H9 (cell line): ENCODE results near the gene HMOX1. TPM values are rescaled to one million over a fixed set of nuclear protein-coding genes. Genes with fewer than 3 reads are reported as not detected.

Experiments
- DNase-seq: peaks from one replicate; pipeline ENCODE4 v3.0.0-alpha.2; 2017
- H2AFZ ChIP-seq: one replicate; pipeline ENCODE4 v1.6.1; 2013; ENCODE audit warnings: mild to moderate bottlenecking, low read length, control low read depth, moderate library complexity
- H2AK5ac ChIP-seq: 2 replicates; pipeline ENCODE4 v1.6.1; 2013; ENCODE audit warnings: low read length, control low read depth, mixed read lengths; ENCODE audit not compliant: insufficient read length
- H2BK120ac ChIP-seq: one replicate; pipeline ENCODE4 v1.6.1; 2013; ENCODE audit warnings: low read depth, mild to moderate bottlenecking, low read length, control low read depth, inconsistent platforms; ENCODE audit not compliant: poor library complexity, severe bottlenecking
- H2BK12ac ChIP-seq: 2 replicates; pipeline ENCODE4 v1.6.1; 2013; ENCODE audit warnings: low read length, control low read depth, mixed read lengths, low read depth; ENCODE audit not compliant: insufficient read length
- H2BK15ac ChIP-seq: 2 replicates; pipeline ENCODE4 v1.6.1; 2013; ENCODE audit warnings: low read depth, low read length, control low read depth
- H2BK20ac ChIP-seq: one replicate; pipeline ENCODE4 v1.6.1; 2013; ENCODE audit warnings: low read depth, mild to moderate bottlenecking, low read length, control low read depth, inconsistent platforms; ENCODE audit not compliant: poor library complexity, severe bottlenecking
- H2BK5ac ChIP-seq: 2 replicates; pipeline ENCODE4 v1.6.1; 2013; ENCODE audit warnings: low read length, control low read depth, mixed read lengths; ENCODE audit not compliant: insufficient read length
- H3K14ac ChIP-seq: 2 replicates; pipeline ENCODE4 v1.6.1; 2013; ENCODE audit warnings: low read length, control low read depth; ENCODE audit not compliant: insufficient read depth
- H3K18ac ChIP-seq: 2 replicates; pipeline ENCODE4 v1.6.1; 2013; ENCODE audit warnings: low read depth, mild to moderate bottlenecking, mixed read lengths, low read length, control low read depth; ENCODE audit not compliant: insufficient read length
- H3K23ac ChIP-seq: 2 replicates; pipeline ENCODE4 v1.6.1; 2013; ENCODE audit warnings: low read length, control low read depth, mixed read lengths, low read depth; ENCODE audit not compliant: insufficient read length
- H3K23me2 ChIP-seq: 2 replicates; pipeline ENCODE4 v1.6.1; 2013; ENCODE audit warnings: low read depth, mild to moderate bottlenecking, mixed read lengths, low read length, control low read depth; ENCODE audit not compliant: insufficient read length, poor library complexity, severe bottlenecking
- H3K27ac ChIP-seq: 2 replicates; pipeline ENCODE4 v1.5.1; 2013; ENCODE audit warnings: low read length, control low read depth, mixed read lengths, low read depth; ENCODE audit not compliant: insufficient read length
- H3K27me3 ChIP-seq: 2 replicates; pipeline ENCODE4 v1.6.1; 2013; ENCODE audit warnings: low read length, control low read depth, inconsistent platforms; ENCODE audit not compliant: insufficient read depth
- H3K4ac ChIP-seq: 2 replicates; pipeline ENCODE4 v1.6.1; 2013; ENCODE audit warnings: low read depth, mild to moderate bottlenecking, control low read depth, inconsistent platforms, low read length, moderate library complexity
- H3K4me1 ChIP-seq: 2 replicates; pipeline ENCODE4 v1.6.1; 2013; ENCODE audit warnings: low read length, control low read depth, inconsistent platforms; ENCODE audit not compliant: insufficient read depth
- H3K4me2 ChIP-seq: 2 replicates; pipeline ENCODE4 v1.6.1; 2013; ENCODE audit warnings: low read length, control low read depth, mixed read lengths; ENCODE audit not compliant: insufficient read length, insufficient read depth
- H3K56ac ChIP-seq: 2 replicates; pipeline ENCODE4 v1.6.1; 2013; ENCODE audit warnings: low read depth, mild to moderate bottlenecking, mixed read lengths, low read length, control low read depth; ENCODE audit not compliant: insufficient read length
- H3K79me1 ChIP-seq: 2 replicates; pipeline ENCODE4 v1.6.1; 2013; ENCODE audit warnings: low read depth, mild to moderate bottlenecking, moderate library complexity, low read length, control low read depth, inconsistent platforms; ENCODE audit not compliant: insufficient read depth, poor library complexity, severe bottlenecking
- H3K79me2 ChIP-seq: 2 replicates; pipeline ENCODE4 v1.6.1; 2013; ENCODE audit warnings: low read length, control low read depth, inconsistent platforms; ENCODE audit not compliant: insufficient read depth
- H3K9ac ChIP-seq: 2 replicates; pipeline ENCODE4 v1.6.1; 2013; ENCODE audit warnings: low read length, control low read depth, mixed read lengths; ENCODE audit not compliant: insufficient read length; ENCODE audit errors: extremely low read depth
- H3K9me3 ChIP-seq: one replicate; pipeline ENCODE4 v1.6.1; 2013; ENCODE audit warnings: low read depth, low read length, inconsistent platforms; ENCODE audit not compliant: control insufficient read depth
- H3T11ph ChIP-seq: one replicate; pipeline ENCODE4 v1.6.1; 2013; ENCODE audit warnings: mild to moderate bottlenecking, low read length, control low read depth, inconsistent platforms
- H4K20me1 ChIP-seq: one replicate; pipeline ENCODE4 v1.6.1; 2013; ENCODE audit not compliant: control insufficient read depth, insufficient read length, insufficient read depth
- H4K5ac ChIP-seq: 2 replicates; pipeline ENCODE4 v1.6.1; 2013; ENCODE audit warnings: low read depth, mild to moderate bottlenecking, mixed read lengths, low read length, control low read depth; ENCODE audit not compliant: insufficient read length
- H4K8ac ChIP-seq: replicated peaks from 2 replicates; pipeline ENCODE4 v1.6.1; 2013; ENCODE audit warnings: low read length, control low read depth, mixed read lengths, low read depth; ENCODE audit not compliant: insufficient read length
- H4K91ac ChIP-seq: 2 replicates; pipeline ENCODE4 v1.6.1; 2013; ENCODE audit warnings: low read depth, mild to moderate bottlenecking, moderate library complexity, mixed read lengths, low read length, control low read depth; ENCODE audit not compliant: insufficient read length
- H3K27ac Mint-ChIP-seq, 3 experiments: 2 replicates in 2 of 3; 3 replicates in 1 of 3; pipeline ENCODE4 v1.8.0; 2020 to 2021; ENCODE audit warnings: mixed read lengths in 3 of 3, mild to moderate bottlenecking in 1 of 3, moderate library complexity in 1 of 3
- H3K27me3 Mint-ChIP-seq: 2 replicates; pipeline ENCODE4 v1.8.0; 2021; ENCODE audit warnings: low read depth, mild to moderate bottlenecking, moderate library complexity, mixed read lengths
- H3K36me3 Mint-ChIP-seq, 3 experiments: 2 replicates in 2 of 3; 3 replicates in 1 of 3; pipeline ENCODE4 v1.8.0; 2020 to 2021; ENCODE audit warnings: low read depth in 3 of 3, mixed read lengths in 3 of 3; ENCODE audit not compliant: insufficient read depth in 1 of 3
- H3K4me1 Mint-ChIP-seq, 2 experiments: 2 replicates each; pipeline ENCODE4 v1.8.0; 2020; ENCODE audit warnings: mixed read lengths in 2 of 2
- H3K4me3 Mint-ChIP-seq, 2 experiments: 2 replicates in 1 of 2; 3 replicates in 1 of 2; pipeline ENCODE4 v1.8.0; 2020 to 2021; ENCODE audit warnings: mild to moderate bottlenecking in 2 of 2, mixed read lengths in 2 of 2, moderate library complexity in 1 of 2
- H3K9me3 Mint-ChIP-seq, 2 experiments: 2 replicates in 1 of 2; 3 replicates in 1 of 2; pipeline ENCODE4 v1.8.0; 2020; ENCODE audit warnings: mild to moderate bottlenecking in 2 of 2, mixed read lengths in 2 of 2, moderate library complexity in 1 of 2
- CTCF ChIP-seq: fragments of 200-600 bp; sonication (generic); conservative IDR thresholded peaks from 3 replicates; pipeline ENCODE4 v1.8.0; 2021; ENCODE audit warnings: antibody characterized with exemption, mild to moderate bottlenecking
- WGBS: extraction: QIAGEN DNeasy Blood & Tissue Kit; methylation state at CpG from one replicate; pipeline ENCODE4 v1.1.7; 2013; ENCODE audit warnings: missing lambda C conversion rate, low lambda C conversion rate, mixed read lengths; ENCODE audit not compliant: insufficient read length; ENCODE audit errors: extremely low coverage; 5-methylcytosine and 5-hydroxymethylcytosine counted together
- total RNA-seq: library from RNA; stranded (reverse); gene quantifications from 2 replicates; pipeline ENCODE4 v1.2.1, GENCODE V29; 2021

Gene HMOX1
- total RNA-seq, 1 experiment from 2014 or later = 22.7 TPM

- Mint-ChIP-seq H3K27ac (no peak overlapping the region; a peak in 1 of 7 replicates), H3K36me3 (peaks cover 7 to 46% (median 14%) of the 10 kb centered on the region in 3 experiments; a peak in 4 of 7 replicates), H3K4me1 (no peaks in the 10 kb centered on the region), H3K27me3 (no peaks in the 10 kb centered on the region), H3K4me3 (no peak overlapping the region), H3K9me3 (no peaks in the 10 kb centered on the region; a peak in 1 of 5 replicates)
- Histone ChIP-seq H3K23ac (no peak overlapping the region), H4K8ac (no peak overlapping the region), H3K14ac (no peak overlapping the region), H3K27me3 (no peaks in the 10 kb centered on the region), H3K18ac (no peak overlapping the region), H2AFZ (no peak overlapping the region), H3K79me2 (no peaks in the 10 kb centered on the region), H2BK15ac (no peak overlapping the region), H3K9me3 (no peaks in the 10 kb centered on the region), H3K23me2 (no peaks in the 10 kb centered on the region), H3K4me2 (no peak overlapping the region), H3K4me1 (no peaks in the 10 kb centered on the region), H4K20me1 (no peaks in the 10 kb centered on the region), H3K4ac (no peak overlapping the region), H3K9ac (no peak overlapping the region), H3K27ac (no peak overlapping the region), H3T11ph (no peak overlapping the region), H2BK120ac (no peak overlapping the region), H2BK12ac (no peak overlapping the region), H3K79me1 (no peaks in the 10 kb centered on the region), H3K56ac (no peak overlapping the region), H4K91ac (no peak overlapping the region), H2BK20ac (no peak overlapping the region), H2BK5ac (no peak overlapping the region), H4K5ac (no peak overlapping the region), H2AK5ac (no peak overlapping the region)
- no CpG with 5 or more reads among the region's 5 CpGs for WGBS
- TF ChIP-seq CTCF = no peak
- DNase-seq = no peak
These were observed 10.0 kb downstream of the HMOX1 start for GRCh38 chr22:35390933-35391332.
